SKM-1 treated with dmso at 0.1 percent for 144 hours (cell line): ENCODE measurements around the gene PRSS57.
"Not testable (repeated sequence)": the region's sequence is repeated elsewhere in the genome, so short reads cannot be mapped to it uniquely, and the experiment has no call there.

Source experiments
- DNase-seq: peaks from one replicate; lab custom pipeline; 2025; ENCODE audit not compliant: unreplicated experiment; lab: John Stamatoyannopoulos, UW

The PRSS57 gene

DNA sequence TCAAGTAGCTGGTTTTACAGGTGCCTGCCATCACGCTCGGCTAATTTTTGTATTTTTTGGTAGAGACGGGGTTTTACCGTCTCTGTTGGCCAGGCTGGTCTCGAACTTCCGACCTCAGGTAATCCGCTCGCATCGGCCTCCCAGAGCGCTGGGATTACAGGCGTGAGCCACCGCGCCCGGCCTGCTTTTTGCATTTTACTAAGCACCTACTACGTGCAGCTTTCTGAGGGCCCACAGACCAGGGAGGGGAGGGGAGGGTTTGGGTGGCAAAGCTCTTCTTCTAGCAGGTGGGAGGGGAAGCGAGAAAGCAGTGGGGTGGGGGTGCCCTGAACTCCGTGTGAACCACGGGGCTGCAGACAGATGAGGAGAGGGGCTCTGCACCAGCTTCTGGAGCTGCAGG, 28.5 kb upstream of the PRSS57 start:
- DNase-seq = no peak

GRCh38 chr19:723247-723646, 28.0 kb upstream of the PRSS57 start:
- DNase-seq = no peak

- no peak for DNase-seq
Measured at GRCh38 chr19:722553-723101, 27.4 kb upstream of the PRSS57 start.

DNA sequence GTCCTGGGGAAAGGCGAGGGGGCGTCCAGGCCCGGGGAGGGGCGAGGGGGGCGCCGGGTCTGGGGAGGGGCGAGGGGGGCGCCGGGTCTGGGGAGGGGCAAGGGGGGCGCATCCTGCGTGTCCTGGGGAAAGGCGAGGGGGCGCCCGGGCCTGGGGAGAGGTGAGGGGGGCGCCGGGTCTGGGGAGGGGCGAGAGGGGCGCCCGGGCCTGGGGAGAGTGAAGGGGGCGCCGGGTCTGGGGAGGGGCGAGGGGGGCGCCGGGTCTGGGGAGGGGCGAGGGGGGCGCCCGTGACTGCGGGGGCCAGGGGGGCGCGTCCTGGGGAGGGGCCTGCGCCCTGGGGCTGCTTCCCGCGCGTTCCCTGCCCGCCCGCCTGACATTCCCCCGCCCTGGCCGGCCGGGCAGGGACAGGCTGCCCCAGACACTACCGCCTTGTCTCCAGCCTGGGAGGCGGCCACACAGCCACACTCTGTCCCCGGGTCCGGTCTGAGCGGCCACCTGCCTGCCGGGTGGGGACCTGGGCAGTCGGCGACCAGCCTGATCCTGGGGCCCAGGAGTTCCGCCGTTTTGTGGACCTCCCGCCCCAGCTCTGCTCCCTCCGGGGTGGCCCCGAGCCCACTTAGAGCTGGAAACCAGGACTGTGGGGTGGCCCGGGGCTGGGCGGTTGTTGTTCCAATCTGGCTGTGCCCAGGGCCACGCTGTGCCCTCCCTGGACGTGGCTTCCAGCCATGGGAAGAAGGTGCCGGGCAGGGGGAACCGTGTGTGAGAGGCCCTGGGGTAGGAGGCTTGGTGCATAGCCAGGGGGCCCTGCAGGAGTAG, 25.3 kb upstream of the PRSS57 start:
- DNase-seq = no peak

DNA sequence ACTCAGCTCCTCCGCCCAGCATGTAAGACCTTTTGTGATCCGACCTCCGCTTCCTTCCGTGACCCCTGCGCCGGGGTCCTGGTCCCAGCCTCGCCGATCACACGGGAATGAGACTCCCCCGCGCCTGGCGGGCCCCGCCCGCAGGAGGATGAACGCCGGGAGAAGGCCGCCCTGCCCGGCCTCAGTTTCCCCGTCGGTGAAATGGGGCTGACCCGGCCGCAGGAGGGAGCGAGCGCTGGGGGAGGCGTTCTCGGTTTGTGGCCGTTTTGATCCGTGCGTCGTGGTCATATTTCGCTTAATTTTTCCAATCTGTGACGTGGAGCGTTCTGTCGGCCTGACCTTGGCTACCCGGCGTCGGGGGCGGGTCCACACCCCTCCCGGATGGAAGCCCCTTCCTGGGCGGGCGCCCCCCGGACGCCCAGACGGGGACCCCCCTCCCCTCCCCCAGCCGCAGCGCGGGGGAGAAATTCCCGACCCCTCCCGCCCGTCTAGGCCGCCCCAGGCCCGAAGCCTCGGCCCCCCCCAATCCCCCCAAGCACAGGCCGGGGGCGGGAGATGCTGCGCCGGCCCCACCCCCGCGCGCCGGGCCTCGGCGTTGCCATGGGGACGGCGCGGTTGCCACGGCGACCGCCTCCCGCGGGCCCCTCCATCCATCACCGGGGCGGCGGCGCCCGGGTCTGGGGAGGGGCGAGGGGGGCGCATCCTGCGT, 24.5 kb upstream of the PRSS57 start:
- DNase-seq = no peak

- DNase-seq = peak; percentile 67
Measured at GRCh38 chr19:718991-719512, 23.8 kb upstream of the PRSS57 start.

DNA sequence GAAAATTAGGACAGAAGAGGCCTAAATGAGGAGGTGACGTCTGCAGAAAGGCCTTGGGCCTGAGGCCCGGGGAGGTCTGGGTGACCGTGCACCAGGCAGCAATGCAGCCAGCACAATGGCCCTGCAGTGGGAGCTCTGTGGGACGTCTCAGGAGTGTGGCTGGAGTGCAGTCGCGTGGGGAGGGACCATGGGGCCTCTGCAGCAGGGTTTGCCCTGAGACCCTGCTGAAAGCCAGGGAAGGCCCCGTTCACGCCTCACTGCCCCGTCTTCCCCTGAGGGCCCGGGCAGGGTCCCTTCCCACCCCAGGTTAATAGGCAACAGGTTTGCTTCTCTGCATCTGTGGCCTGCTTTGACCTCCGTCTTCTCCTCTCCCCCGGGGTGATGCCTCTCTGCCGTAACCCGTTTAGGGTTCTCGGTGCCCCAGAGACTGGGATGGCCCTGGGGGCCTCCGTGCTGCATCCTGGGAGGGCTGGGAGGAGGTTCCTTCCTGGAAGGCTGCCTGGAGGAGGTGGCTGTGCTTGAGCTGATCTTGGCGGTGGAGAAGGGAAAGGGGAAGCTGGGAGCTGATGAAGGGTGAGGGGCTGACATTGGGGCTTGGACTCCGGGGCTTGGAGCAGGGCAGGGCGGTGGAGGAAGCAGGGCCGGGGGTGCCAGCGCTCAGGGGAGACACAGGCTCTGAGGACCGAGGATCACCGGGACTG, 23.1 kb upstream of the PRSS57 start:
- peak; percentile 37 for DNase-seq

GRCh38 chr19:715347-715746, 20.1 kb upstream of the PRSS57 start:
- DNase-seq = no peak

- DNase-seq = no peak
Measured at GRCh38 chr19:711254-711653, 16.0 kb upstream of the PRSS57 start.

DNA sequence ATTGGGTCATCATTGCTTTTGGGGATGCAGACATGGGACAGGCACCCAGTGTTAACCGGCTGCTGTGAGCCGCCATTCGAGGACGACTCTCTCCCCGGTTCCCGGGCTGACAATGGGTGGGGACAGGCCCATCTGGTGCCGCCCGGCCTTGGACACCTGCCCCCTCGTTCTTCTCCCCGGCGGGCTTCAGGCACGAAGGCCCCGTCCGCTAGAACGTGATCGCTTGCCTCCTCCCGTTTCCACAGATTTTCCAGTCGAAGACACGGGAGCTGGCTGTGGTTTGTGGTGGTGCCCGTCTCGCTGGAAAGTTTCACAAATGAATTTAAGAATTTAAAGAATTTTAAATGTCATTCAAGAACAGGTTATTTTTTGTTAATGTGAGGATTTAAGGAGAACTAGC, 15.5 kb upstream of the PRSS57 start:
- DNase-seq = no peak

GRCh38 chr19:709965-710571, 14.8 kb upstream of the PRSS57 start:
- no peak for DNase-seq

GRCh38 chr19:709196-709964, 14.1 kb upstream of the PRSS57 start:
- DNase-seq = no peak

DNA sequence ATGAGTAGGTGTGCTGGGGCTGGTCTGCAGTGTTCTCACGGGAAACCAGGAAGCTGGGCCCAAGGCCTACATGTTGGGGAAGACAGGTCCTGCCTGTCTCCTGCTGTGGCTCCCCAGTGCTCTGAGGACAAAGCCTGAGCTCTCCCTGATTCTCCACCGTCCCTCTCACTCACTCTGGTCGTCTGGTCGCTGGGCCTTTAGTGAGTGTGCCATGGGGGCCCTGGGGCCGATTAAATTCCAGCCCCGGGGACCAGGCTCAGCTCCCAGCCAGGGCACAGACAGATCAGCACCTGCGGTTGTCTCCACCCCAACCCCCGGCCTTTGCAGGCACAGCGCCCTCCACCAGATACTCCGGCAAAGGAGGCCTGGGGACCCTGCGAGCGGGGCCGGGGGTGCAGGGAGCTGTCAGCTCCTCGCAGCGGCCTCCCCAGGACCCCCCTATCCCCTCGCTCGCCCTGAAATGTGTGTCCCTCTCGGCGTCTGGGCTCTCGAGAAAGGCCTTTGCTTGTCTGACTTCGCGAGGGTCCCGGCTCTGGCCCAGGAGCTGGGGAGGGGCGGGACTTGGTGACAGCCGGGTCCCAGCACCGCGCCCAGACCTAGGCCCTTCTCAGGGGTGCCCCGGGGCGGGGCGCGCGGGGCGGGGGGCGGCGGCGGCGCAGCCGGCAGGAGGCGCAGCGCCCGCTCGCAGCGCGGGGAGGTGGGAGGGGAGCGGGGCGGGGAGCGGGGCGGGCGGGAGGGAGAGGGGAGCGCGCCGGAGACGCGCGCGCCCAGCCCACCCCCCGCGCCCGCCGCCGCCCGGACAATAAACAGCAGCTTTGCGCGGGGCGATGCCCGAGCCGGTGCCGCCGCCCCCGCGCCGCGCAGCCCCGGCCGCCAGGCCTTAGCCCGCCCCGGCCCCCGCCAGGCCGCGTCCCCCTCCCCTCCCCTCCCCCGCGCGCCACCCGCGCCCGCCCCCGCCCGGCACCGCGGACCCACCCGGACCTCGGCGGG, 13.2 kb upstream of the PRSS57 start, which contains the start of gene PALM:
TSS of gene PALM (plus strand) at position 782 of the 990 bp plus-strand sequence. CDS start 212 bp downstream, outside the sequence.
- DNase-seq = no peak

GRCh38 chr19:704447-704741, 9.1 kb upstream of the PRSS57 start:
- DNase-seq = no peak

DNA sequence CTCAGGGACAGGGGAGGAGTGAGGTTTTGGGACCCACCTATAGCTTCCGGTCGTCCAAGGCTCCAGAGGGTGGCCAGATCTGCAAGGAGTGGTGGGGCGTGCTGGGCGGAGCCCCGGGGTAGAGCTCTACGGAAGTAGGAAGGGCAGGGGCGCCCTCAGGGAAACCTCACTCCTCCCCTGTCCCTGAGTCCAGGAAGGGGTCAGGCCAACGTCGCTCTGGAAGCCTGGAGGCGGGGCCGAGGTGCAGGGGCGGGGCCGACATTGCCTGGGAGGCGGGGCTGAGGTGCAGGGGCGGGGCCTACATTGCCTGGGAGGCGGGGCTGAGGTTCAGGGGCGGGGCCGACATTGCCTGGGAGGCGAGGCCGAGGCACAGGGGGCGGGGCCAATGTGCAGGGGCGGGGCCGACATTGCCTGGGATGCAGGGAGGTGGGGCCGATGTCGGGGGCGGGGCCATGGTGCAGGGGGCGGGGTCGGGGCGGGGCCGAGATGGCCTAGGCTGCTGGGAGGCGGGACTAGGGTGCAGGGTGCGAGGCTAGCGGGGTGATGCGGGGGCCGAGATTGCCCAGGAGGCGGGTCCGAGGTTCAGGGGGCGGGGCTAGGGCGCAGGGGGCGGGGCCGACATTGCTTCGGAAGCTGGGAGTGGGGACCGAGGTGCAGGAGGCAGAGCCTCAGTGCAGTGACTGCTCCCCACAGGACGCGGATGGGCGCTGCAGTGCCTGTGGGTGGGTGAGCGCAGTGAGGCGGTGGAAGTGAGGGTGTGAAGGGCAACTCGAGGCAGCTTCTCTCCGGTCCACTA, 8.6 kb upstream of the PRSS57 start:
- DNase-seq = peak; percentile 96

DNA sequence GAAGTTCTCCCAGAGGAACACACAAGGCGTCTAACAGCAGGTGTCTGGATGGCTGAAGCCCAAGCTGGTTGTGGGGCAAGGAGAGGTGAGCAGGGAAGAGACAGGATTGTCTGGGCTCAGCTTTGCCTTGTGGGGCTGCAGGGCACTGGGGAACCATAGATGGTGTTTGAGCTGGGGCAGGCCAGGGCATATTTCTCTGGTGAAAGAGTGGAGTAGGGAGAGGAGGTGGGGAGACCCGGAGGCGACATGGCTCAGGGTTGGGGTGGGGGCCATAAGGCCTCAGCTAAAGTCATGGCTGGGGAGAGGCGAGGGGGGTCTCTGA, 8.0 kb upstream of the PRSS57 start:
- DNase-seq = no peak

DNA sequence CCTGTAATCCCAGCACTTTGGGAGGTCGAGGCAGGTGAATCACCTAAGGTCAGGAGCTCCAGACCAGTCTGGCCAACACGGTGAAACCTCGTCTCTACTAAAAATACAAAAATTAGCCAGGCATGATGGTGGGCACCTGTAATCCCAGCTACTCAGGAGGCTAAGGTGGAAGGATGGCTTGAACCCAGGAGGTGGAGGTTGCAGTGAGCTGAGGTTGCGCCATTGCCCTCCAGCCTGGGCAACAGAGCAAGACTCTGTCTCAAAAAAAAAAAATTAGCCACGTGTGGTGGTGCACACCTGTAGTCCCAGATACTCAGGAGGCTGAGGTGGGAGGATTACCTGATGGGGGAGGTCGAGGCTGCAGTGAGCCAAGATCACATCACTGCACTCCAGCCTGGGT, 7.6 kb upstream of the PRSS57 start:
- not testable (repeated sequence) for DNase-seq

DNA sequence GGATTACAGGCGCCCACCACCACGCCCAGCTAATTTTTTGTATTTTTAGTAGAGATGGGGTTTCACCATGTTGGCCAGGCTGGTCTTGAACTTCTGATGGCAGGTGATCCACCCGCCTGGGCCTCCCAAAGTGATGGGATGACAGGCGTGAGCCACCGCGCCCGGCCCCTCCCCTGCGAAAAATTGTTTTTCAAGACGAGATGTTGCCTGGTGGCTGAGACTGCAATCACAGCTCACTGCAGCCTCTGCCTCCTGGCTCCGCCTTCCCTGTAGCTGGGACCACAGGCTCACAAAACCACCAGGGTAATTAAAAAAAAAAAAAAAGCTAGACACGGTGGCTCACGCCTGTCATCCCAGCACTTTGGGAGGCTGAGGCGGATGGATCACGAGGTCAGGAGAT, 4.6 kb upstream of the PRSS57 start:
- not testable (repeated sequence) for DNase-seq
